ENCODE data around the gene BSND.

BSND gene

GRCh38 chr1:54994355-54994990, 4.3 kb upstream of the BSND start:
- DNase-seq, result no peak

- DNase-seq, result no peak
These were observed 3.5 kb upstream of the BSND start for GRCh38 chr1:54995013-54995760.

- no peak for DNase-seq
These were observed 2.9 kb upstream of the BSND start for GRCh38 chr1:54995835-54996234.

GRCh38 chr1:54996359-54996868, 2.3 kb upstream of the BSND start:
- DNase-seq, result peak; percentile 58

GRCh38 chr1:54996869-54997710, 1.6 kb upstream of the BSND start:
- DNase-seq, result no peak

- DNase-seq, result no peak
These were observed 1.1 kb upstream of the BSND start for GRCh38 chr1:54997711-54997986.

- no peak for DNase-seq
These were observed 633 bp upstream of the BSND start for GRCh38 chr1:54998100-54998499.

GRCh38 chr1:55000110-55001085, 1.7 kb downstream of the BSND start:
- DNase-seq, result no peak

- no peak for DNase-seq
These were observed 2.6 kb downstream of the BSND start for GRCh38 chr1:55001311-55001710.

- no peak for DNase-seq
These were observed 4.0 kb downstream of the BSND start for GRCh38 chr1:55002686-55003085.

- DNase-seq, result no peak
These were observed 6.8 kb downstream of the BSND start for GRCh38 chr1:55005351-55006140.

- DNase-seq, result no peak
These were observed 8.2 kb downstream of the BSND start for GRCh38 chr1:55006931-55007330.

- DNase-seq, result no peak
These were observed 8.9 kb downstream of the BSND start for GRCh38 chr1:55007625-55008024.

- no peak for DNase-seq
These were observed 11.6 kb downstream of the BSND start for GRCh38 chr1:55010194-55010886.

- no peak for DNase-seq
These were observed 12.1 kb downstream of the BSND start for GRCh38 chr1:55010887-55011217.

- no peak for DNase-seq
These were observed 13.9 kb downstream of the BSND start for GRCh38 chr1:55012661-55013060.

GRCh38 chr1:55015123-55015522, 16.4 kb downstream of the BSND start:
- no peak for DNase-seq

GRCh38 chr1:55015731-55016620, 17.2 kb downstream of the BSND start:
- no peak for DNase-seq

GRCh38 chr1:55018395-55018794, 19.7 kb downstream of the BSND start:
- no peak for DNase-seq

GRCh38 chr1:55021942-55022546, 23.3 kb downstream of the BSND start:
- peak; percentile 25 for DNase-seq
